GM19023 (cell line): ENCODE measurements around the gene MUCL3.
"Not testable (repeated sequence)": the region's sequence is repeated elsewhere in the genome, so short reads cannot be mapped to it uniquely, and the experiment has no call there.

Experiments
- ATAC-seq: cut with Tn5 transposase; IDR thresholded peaks from one replicate; pipeline ENCODE4 v1.9.1; 2021; ENCODE audit warnings: mild to moderate bottlenecking, moderate library complexity; ENCODE audit not compliant: unreplicated experiment

Gene MUCL3

GRCh38 chr6:30979141-30979540, 38.4 kb downstream of the MUCL3 start:
- ATAC-seq = no peak

GRCh38 chr6:30979690-30980089, 38.9 kb downstream of the MUCL3 start:
- ATAC-seq = no peak

- ATAC-seq = no peak
Measured at GRCh38 chr6:30981942-30982772, 41.4 kb downstream of the MUCL3 start.

GRCh38 chr6:30983439-30983838, 42.7 kb downstream of the MUCL3 start, which contains the start of gene MUC21:
MUC21 (plus strand) TSS chr6:30983718; CDS start chr6:30983959, 241 bp downstream.
- no peak for ATAC-seq

GRCh38 chr6:30985490-30985889, 44.7 kb downstream of the MUCL3 start:
- ATAC-seq = no peak

GRCh38 chr6:30987304-30987703, 46.5 kb downstream of the MUCL3 start:
- ATAC-seq = no peak

GRCh38 chr6:30988209-30988825, 47.5 kb downstream of the MUCL3 start:
- ATAC-seq = no peak

GRCh38 chr6:30990422-30991086, 49.8 kb downstream of the MUCL3 start:
- ATAC-seq = no peak

- no peak for ATAC-seq
Measured at GRCh38 chr6:30991891-30992290, 51.1 kb downstream of the MUCL3 start.

- ATAC-seq = no peak
Measured at GRCh38 chr6:30997301-30997700, 56.5 kb downstream of the MUCL3 start.

- no peak for ATAC-seq
Measured at GRCh38 chr6:30998785-30999184, 58.0 kb downstream of the MUCL3 start.

GRCh38 chr6:31000067-31000860, 59.5 kb downstream of the MUCL3 start:
- ATAC-seq = not testable (repeated sequence)

GRCh38 chr6:31001281-31001888, 60.6 kb downstream of the MUCL3 start:
- ATAC-seq = no peak

- ATAC-seq = no peak
Measured at GRCh38 chr6:31002471-31002870, 61.7 kb downstream of the MUCL3 start.
